ENCODE data around the gene USH1G.
"Not testable (repeated sequence)": the region's sequence is repeated elsewhere in the genome, so short reads cannot be mapped to it uniquely, and the experiment has no call there.

The USH1G gene

GRCh38 chr17:74871356-74872076 is 51.5 kb downstream of the USH1G start:
- no peak for DNase-seq (ENCODE audit: low spot score)
- no peak for TF ChIP-seq CTCF (IDR thresholded peaks at IDR 0.05; ENCODE audit: extremely low read depth, missing control alignments)

GRCh38 chr17:74870512-74870911 is 52.5 kb downstream of the USH1G start:
- no peak for TF ChIP-seq CTCF (IDR thresholded peaks at IDR 0.05; ENCODE audit: extremely low read depth, missing control alignments)
- no peak for DNase-seq (ENCODE audit: low spot score)

- DNase-seq (ENCODE audit: low spot score): not testable (repeated sequence)
Observed at GRCh38 chr17:74870028-74870427, 53.0 kb downstream of the USH1G start.

GRCh38 chr17:74868908-74869255 is 54.2 kb downstream of the USH1G start:
- DNase-seq (ENCODE audit: low spot score): no peak

GRCh38 chr17:74868251-74868907 is 54.7 kb downstream of the USH1G start:
- no peak for DNase-seq (ENCODE audit: low spot score)
- no peak for TF ChIP-seq CTCF (IDR thresholded peaks at IDR 0.05; ENCODE audit: extremely low read depth, missing control alignments)

More at GRCh38 chr17:74868908-74869255, 54.2 kb downstream of the USH1G start:
- TF ChIP-seq CTCF (IDR thresholded peaks at IDR 0.05; ENCODE audit: extremely low read depth, missing control alignments): no peak

- DNase-seq (ENCODE audit: low spot score): no peak
- TF ChIP-seq CTCF (IDR thresholded peaks at IDR 0.05; ENCODE audit: extremely low read depth, missing control alignments): no peak
Observed at GRCh38 chr17:74866198-74866835, 56.7 kb downstream of the USH1G start.
